Measurements from ENCODE around the gene MPRIP.

DNA sequence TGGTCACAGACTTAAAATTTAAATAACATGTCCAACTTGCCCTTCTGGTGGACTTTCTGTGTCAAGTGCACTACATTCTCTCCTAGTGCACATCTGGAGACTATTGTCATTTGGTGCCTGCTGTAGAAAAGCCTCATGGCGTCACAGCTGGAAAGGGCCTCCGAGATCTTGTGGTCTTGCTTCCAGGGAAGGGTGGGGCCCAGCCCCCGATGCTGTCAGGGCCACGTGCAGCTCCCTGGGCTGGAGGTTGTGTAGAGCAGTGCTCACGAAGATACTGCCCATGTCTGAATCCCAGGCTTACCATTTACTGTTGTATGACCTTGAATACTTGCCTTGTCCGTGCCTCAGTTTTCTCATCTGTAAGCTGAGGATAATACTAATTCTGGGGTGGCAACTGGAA is 6.8 kb upstream of the MPRIP start:
- TF ChIP-seq MAFK (conservative IDR thresholded peaks at IDR 0.05 in 1 of 2, IDR thresholded peaks at IDR 0.05 in 1 of 2; ENCODE audit: low read length in 2 of 2) (no peak), ZFX (CRISPR knock-in tag; IDR thresholded peaks at IDR 0.05; ENCODE audit: low read depth) (no peak), SAFB2 (CRISPR knock-in tag; IDR thresholded peaks at IDR 0.05; ENCODE audit: borderline replicate concordance, low read depth) (no peak), FOXA3 (CRISPR knock-in tag; IDR thresholded peaks at IDR 0.05) (no peak), ESRRA (CRISPR knock-in tag; IDR thresholded peaks at IDR 0.05; ENCODE audit: low read depth) (no peak), HNRNPK (IDR thresholded peaks at IDR 0.05; ENCODE audit: low read depth, low read length, poor library complexity, severe bottlenecking) (no peak), ATF7 (IDR thresholded peaks at IDR 0.05) (no peak), ATF7 (CRISPR knock-in tag; IDR thresholded peaks at IDR 0.05) (no peak), ATAD3A (CRISPR knock-in tag; IDR thresholded peaks at IDR 0.05) (no peak), ATF1 (CRISPR knock-in tag; IDR thresholded peaks at IDR 0.05) (no peak)
- TF ChIP-seq, protein P1, sequence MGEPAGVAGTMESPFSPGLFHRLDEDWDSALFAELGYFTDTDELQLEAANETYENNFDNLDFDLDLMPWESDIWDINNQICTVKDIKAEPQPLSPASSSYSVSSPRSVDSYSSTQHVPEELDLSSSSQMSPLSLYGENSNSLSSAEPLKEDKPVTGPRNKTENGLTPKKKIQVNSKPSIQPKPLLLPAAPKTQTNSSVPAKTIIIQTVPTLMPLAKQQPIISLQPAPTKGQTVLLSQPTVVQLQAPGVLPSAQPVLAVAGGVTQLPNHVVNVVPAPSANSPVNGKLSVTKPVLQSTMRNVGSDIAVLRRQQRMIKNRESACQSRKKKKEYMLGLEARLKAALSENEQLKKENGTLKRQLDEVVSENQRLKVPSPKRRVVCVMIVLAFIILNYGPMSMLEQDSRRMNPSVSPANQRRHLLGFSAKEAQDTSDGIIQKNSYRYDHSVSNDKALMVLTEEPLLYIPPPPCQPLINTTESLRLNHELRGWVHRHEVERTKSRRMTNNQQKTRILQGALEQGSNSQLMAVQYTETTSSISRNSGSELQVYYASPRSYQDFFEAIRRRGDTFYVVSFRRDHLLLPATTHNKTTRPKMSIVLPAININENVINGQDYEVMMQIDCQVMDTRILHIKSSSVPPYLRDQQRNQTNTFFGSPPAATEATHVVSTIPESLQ (CRISPR knock-in tag; conservative IDR thresholded peaks at IDR 0.05) = no peak
- TF ChIP-seq, protein P2, sequence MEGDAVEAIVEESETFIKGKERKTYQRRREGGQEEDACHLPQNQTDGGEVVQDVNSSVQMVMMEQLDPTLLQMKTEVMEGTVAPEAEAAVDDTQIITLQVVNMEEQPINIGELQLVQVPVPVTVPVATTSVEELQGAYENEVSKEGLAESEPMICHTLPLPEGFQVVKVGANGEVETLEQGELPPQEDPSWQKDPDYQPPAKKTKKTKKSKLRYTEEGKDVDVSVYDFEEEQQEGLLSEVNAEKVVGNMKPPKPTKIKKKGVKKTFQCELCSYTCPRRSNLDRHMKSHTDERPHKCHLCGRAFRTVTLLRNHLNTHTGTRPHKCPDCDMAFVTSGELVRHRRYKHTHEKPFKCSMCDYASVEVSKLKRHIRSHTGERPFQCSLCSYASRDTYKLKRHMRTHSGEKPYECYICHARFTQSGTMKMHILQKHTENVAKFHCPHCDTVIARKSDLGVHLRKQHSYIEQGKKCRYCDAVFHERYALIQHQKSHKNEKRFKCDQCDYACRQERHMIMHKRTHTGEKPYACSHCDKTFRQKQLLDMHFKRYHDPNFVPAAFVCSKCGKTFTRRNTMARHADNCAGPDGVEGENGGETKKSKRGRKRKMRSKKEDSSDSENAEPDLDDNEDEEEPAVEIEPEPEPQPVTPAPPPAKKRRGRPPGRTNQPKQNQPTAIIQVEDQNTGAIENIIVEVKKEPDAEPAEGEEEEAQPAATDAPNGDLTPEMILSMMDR (CRISPR knock-in tag; IDR thresholded peaks at IDR 0.05) = no peak
- TF ChIP-seq, protein P3, sequence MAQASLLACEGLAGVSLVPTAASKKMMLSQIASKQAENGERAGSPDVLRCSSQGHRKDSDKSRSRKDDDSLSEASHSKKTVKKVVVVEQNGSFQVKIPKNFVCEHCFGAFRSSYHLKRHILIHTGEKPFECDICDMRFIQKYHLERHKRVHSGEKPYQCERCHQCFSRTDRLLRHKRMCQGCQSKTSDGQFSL (CRISPR knock-in tag; IDR thresholded peaks at IDR 0.05) = no peak
- TF ChIP-seq, protein P4, sequence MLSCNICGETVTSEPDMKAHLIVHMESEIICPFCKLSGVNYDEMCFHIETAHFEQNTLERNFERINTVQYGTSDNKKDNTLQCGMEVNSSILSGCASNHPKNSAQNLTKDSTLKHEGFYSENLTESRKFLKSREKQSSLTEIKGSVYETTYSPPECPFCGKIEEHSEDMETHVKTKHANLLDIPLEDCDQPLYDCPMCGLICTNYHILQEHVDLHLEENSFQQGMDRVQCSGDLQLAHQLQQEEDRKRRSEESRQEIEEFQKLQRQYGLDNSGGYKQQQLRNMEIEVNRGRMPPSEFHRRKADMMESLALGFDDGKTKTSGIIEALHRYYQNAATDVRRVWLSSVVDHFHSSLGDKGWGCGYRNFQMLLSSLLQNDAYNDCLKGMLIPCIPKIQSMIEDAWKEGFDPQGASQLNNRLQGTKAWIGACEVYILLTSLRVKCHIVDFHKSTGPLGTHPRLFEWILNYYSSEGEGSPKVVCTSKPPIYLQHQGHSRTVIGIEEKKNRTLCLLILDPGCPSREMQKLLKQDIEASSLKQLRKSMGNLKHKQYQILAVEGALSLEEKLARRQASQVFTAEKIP (CRISPR knock-in tag; IDR thresholded peaks at IDR 0.05; ENCODE audit: borderline replicate concordance) = no peak
